Stimulated activated CD4-positive, alpha-beta T cell treated with anti-CD3 and anti-CD28 coated beads, Interleukin-15, amount 100 ng/mL, for 48 hours (primary cell): ENCODE data around the gene NLGN3.
"Not testable (repeated sequence)": the region's sequence is repeated elsewhere in the genome, so short reads cannot be mapped to it uniquely, and the experiment has no call there.

ENCODE experiments used
- DNase-seq, 2 donors: peaks; one replicate each; pipeline ENCODE4 v3.0.0-alpha.2; 2020; ENCODE audit warnings: low read depth in 2 of 2

NLGN3 gene

DNA sequence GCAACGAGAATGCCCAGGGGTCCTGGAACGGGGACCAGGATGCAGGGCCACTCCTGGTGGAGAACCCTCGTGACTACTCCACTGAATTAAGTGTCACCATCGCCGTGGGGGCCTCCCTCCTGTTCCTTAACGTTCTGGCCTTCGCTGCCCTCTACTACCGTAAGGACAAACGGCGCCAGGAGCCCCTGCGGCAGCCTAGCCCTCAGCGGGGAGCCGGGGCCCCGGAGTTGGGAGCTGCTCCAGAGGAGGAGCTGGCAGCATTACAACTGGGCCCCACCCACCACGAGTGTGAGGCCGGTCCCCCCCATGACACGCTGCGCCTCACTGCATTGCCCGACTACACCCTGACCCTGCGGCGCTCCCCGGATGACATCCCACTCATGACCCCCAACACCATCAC is 24.9 kb downstream of the NLGN3 start:
- no peak for DNase-seq

- no peak for DNase-seq
Observed at GRCh38 chrX:71170660-71171059, 26.0 kb downstream of the NLGN3 start.

GRCh38 chrX:71171110-71171801 is 26.6 kb downstream of the NLGN3 start:
- DNase-seq, result no peak

GRCh38 chrX:71173440-71173839 is 28.8 kb downstream of the NLGN3 start:
- no peak for DNase-seq

DNA sequence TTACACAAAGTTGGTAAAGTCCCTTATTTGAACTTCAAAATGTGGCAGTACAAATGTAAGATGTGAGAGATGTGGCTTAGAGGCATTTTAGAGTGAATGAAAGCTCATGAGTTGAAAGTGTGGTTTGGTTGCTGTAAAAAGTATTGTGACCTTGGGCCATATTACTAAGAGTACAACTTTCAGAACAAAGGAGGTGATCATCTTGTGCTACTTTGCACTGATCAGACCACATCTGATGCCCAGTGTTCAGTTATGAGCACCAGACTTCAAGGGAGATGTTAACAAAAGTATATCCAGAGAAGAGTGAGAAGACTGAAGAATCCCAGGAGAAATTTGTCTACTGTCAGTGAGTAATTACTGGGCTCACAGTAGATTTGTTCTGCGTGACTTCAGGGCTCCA is 30.2 kb downstream of the NLGN3 start:
- DNase-seq, result no peak

DNA sequence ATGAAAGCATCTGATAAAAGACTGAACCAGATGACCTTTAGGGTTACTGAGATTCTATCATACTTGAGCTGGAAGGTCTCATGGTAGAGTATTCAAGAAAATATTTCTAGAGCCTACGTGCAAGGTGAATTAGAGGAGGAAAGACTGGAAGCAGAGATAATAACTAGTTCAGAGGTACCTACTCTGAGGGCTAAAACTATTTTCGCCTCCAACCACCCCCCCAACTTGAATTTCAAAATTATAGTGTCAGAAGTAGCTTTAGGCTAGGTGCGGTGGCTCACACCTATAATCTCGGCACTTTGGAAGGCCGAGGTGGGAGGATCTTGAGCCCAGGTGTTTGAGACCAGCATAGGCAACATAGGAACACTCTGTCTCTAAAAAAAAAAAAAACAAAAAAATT is 30.9 kb downstream of the NLGN3 start:
- DNase-seq, result no peak

GRCh38 chrX:71177327-71177726 is 32.7 kb downstream of the NLGN3 start:
- DNase-seq, result no peak

- DNase-seq, result peak in 1 of 2 donors; percentile 30
Observed at GRCh38 chrX:71178908-71179307, 34.3 kb downstream of the NLGN3 start.

- DNase-seq, result not testable (repeated sequence)
Observed at GRCh38 chrX:71180579-71181265, 36.1 kb downstream of the NLGN3 start.

DNA sequence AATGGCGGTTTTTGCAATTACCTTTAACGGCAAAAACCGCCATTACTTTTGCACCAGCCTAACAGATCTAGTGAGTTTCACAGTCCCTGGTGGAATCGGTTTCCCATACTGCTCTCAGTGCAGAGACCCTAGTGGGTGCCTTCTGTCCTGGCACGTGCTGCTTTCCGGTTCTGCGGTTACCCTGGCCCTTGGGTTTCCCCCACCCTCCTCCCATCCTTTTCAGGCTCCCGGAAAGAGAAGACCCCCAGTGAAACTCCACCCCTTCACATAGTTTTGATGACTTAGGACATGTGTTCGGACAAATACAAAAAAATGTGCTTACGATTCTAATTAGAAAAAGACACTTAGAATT is 36.9 kb downstream of the NLGN3 start:
- DNase-seq, result peak; percentile 15 to 21

DNA sequence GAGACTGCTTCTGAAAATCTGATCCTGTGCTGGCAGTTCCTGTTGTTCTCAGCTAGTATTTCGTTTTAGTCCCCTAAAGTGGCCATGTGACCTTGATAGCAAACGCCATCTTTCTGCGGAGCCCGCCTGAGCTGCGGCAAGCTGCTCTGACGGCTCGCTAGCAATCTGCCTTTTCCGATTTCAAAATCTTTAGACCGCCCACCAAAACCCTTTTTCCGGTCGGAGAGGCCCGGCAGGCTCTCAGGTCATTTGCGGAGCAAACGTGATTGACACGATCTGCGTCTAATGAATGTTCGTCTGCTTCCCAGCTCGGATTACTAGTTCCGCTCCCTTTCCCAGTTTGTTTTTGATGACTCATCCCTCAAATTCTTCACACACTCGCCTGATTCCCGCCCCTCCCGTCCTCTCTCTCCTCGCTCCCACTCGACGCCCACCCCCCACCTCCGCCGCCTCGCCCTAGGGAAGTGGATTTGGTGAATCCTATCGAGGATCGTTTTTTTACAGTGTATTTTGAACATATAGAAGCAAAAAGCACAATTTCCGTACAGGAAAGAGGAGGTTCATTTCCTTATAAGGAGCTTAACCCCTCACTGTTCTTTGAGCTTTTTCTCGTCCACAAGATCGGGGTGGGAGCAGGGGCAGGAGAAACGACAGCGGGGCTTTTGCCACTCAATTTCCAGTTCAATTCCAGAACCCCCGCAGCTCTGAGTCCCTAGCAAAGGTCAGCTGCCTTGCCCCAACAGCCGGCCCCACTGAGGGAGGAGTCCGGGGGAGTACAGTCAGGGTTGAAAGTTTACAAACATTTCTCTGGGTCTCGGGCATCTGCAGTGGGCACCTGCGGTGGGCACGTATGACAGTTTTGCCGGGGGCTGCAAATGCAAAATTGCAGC is 37.5 kb downstream of the NLGN3 start:
- peak; percentile 66 to 74 for DNase-seq

- DNase-seq, result no peak
Observed at GRCh38 chrX:71182871-71183270, 38.2 kb downstream of the NLGN3 start.

GRCh38 chrX:71183341-71183740 is 38.7 kb downstream of the NLGN3 start:
- no peak for DNase-seq

- no peak for DNase-seq
Observed at GRCh38 chrX:71184092-71184491, 39.5 kb downstream of the NLGN3 start.

GRCh38 chrX:71184803-71185495 is 40.3 kb downstream of the NLGN3 start:
- no peak for DNase-seq

DNA sequence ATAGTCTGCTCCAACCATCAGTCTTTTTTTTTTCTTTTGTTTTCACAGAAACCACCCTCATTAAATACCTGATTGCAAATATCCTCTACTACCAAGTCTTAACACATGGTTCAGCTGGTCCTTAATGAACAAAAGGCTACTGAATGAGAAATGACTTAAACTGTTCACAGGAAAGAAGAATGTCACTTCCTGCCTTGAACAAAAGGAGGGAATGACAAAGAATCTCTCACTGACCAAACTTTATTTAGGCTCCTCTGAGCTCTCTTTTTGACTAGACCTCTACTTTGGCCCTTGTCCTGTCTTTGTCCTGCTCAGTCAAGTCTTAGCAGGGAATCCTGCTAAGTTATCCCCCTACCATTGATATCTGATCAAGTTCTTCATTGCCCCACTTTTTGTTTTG is 46.6 kb downstream of the NLGN3 start:
- DNase-seq, result no peak

GRCh38 chrX:71195964-71196649 is 51.5 kb downstream of the NLGN3 start:
- DNase-seq, result no peak

GRCh38 chrX:71198066-71198465 is 53.4 kb downstream of the NLGN3 start:
- no peak for DNase-seq

GRCh38 chrX:71199252-71200008 is 54.8 kb downstream of the NLGN3 start:
- no peak for DNase-seq

- no peak for DNase-seq
Observed at GRCh38 chrX:71210816-71211215, 66.2 kb downstream of the NLGN3 start.

DNA sequence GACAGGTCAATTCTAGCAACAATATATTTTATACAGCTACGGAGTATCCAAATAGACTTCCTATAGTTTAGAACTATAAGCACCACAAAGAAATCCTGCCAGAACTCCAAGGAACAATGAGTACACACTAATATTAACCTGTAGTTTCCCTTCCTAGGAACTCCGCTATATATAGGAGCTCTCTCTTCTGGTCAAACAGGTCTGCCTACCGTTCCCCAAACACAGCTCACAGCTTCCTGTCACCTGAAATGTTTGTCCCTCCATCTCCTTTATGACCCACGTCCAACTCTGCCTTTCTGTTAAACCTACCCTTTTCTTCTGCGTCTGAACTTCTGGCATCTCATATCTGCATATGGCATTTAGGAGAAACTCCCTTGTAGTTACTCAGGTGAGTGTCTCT is 67.9 kb downstream of the NLGN3 start:
- no peak for DNase-seq
